Cortex of kidney (tissue), 1 donor: ENCODE data around the gene ASPHD2.

Experiments
- DNase-seq: peaks from one replicate; lab custom pipeline; 2025; lab: John Stamatoyannopoulos, UW

The ASPHD2 gene

DNA sequence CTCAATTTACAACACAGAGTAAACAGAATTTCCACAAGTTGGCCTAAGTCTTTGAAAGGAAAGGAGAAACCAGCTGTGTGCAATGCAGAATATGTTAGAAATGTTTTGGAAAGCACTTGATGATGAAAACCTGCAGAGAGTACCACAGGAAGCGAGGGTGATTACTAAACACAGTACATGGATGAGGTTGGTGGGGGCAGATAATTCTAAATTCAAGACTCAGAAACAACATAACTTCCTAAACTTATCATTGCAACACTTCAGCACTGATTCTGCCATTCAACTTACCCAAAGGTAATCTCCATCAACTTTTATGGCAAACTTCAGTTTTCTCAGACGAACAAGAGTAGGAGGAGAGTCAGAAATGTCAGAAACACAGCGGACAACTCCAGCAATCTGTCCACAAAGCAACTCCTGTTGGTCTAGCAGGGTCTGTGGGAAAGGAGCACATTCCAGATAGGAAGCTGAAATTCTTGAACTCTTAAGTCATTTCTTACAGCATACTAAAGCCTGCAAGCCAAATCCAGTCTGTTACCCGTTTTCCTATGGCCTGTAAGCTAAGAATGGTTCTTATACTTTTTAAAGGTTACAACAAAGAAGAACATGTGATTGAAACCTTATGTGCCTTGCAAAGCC, 47.8 kb downstream of the ASPHD2 start:
- no peak for DNase-seq

DNA sequence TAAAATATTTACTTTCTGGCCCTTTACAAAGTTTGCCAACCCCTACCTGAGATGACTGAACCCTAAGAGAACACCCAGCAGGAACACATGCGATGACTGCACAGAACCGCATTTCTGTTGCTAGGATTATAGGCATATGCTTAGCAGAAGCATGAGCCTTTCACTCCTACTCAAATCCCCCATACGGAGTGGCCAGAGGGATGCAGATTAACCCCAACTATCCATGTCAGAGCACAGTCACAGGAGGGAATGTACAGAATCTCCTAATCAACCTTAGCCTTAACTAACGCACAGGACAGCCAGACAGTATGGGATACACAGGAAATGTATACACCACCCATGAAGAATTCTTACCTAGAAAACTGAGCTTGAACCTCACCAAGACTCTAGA, 48.3 kb downstream of the ASPHD2 start:
- no peak for DNase-seq

DNA sequence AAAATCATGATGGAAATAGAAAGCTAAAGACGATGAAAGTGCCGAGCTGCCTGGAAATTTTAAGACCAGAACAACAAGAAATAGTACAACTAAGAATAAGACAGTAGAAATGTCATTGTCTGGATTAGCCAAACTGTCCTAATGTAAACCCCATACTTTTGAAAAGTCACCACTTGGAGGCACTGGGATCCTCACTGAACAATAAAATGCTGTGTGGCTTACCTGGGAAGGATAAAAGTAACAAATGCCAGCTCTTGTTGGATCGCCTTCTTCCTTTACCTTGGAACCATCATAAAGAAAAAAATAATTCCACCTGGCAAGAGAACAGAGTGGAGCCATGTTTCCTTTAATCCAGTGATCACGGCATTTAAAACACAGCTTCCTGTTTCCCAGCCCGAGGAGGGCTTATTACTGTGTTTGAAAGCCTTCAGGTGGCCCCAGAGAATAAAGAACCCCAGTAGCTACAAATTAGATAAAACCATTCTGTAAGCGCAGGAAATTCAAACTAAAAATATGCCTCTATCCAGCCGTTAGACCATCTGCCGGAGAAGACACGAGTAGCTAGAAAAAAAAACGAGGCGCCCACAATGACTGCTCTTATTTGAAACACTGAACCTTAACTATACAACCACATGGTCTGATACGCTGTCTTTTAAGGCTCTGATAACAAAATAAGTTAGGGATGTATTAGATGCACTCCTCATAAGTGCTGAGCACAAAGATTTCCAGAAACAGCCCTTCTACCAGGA, 50.2 kb downstream of the ASPHD2 start:
- DNase-seq, result no peak

DNA sequence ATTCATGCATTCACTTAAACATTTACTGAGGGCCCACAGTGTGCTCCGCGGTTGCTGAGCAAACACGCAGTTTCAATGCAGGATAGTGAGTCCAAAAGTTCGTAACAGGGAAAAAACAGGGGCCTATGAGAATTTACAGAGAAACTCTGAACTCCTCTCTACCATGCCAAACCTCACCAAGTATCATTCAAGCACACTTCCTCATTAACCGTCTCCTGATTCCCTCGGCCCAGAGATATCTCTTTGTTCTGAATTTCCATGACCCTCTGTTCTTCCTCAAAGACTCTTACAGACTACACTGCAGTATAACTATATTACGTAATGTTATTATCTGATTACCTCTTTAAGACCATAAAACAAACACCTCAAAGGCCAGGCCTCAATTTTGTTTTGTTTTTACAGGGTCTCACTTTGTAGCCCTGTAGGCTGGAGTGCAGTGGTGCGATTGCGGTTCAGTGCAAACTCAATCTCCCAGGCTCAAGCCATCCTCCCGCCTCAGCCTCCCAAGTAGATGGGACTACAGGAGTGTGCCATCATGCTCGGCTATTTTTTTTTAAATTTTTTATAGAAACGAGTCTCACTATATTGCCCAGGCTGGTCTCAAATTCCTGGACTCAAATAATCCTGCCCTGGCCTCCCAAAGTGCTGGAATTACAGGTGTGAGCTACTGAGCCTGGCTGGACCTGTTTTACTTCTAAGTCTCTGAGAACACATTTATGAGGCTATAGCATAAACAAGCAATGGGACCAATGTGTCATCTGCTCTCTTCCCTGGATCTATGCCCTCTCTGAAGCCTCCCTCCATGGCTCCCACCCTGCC, 50.9 kb downstream of the ASPHD2 start:
- DNase-seq, result no peak

DNA sequence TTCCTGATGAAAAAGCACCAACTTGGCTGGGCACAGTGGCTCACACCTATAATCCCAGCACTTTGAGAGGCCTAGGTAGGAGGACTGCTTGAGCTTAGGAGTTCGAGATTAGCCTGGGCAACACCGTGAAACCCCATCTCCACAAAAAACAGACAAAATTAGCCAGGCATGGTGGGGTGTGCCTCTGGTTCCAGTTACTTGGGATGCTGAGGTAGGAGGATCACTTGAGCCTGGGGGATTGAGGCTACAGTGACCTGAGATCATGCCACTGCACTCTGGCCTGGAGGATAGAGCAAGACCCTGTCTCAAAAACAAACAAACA, 51.5 kb downstream of the ASPHD2 start:
- DNase-seq, result no peak

DNA sequence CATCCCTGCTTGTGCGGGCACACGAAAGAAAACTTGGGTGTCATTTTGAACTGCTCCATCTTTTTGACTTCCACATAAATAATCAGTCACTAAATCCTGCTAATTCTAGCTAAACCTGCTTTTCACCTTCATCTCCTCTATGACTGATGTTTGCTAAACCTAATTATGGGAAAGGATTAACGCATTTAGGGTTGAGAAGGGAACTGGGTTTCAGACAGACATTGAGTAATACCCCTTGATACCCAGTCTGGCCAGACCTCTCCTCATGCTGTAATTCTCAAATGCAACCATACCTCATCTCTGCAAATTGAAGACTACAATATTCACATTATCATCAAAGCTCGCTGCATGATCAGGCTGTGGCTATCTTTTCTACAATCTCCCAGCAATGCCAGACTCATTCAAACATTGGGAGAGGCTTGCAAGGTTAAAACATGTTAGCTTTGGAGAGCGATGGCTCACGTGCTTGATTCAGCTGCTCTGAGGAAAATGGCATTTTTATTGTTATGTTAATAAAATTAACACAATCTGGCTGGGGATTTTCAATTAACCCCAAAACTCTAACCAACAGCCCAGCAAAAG, 52.1 kb downstream of the ASPHD2 start:
- no peak for DNase-seq

DNA sequence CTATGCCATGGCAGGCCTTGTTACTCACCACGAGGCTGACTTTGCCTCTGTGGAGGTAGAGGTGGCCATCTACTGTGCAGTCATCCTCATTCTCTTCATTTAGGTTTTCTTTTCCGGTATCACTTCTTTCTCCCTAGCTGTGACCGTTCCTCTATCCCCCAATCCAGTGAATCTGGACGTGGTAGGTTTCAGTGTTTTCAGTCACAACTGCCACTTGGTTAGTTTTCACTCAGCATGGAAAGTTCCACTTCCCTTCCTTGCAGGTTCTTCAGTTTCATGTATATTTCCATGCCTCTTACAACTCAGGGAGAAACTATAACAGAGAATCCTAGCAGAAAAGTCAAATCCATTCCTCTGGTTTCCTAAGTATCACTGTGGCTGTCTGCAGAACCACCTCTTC, 52.6 kb downstream of the ASPHD2 start:
- no peak for DNase-seq

DNA sequence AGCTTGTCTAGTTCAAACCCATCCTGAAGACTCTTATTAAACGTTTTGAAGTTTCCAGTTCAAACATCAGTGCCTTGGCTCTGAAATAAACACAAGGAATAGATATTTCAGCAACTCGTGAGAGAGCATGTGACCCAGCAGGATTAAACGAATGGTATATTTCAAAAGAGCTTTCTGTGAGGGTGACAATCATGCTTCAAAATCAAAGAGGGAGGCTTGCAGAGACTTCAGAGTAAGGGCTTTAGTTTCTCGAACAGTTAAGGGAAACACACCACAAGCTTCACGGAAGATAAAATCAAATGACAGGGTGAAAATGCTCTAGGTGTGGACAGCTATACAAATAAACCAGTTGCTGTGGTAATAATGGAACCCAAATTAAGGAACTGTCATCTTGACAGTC, 53.1 kb downstream of the ASPHD2 start:
- no peak for DNase-seq

DNA sequence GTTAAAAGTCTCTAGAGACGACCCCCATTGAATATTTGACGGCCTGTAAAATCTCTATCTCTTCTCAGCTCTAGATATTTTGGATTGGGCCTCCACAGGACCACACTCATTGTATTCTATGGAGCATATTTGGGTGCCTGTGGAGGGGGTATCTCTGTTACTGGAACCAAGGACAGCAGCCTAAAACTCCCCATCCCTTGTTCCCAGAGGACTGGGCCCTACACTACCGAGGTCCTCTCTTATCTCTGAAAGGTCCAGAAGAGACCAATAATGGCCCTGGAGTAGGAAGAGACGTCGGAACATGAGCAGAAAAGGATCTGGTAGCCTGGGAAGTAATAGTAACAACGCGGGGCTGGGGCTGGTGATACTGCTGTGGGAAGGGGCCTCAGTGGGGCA, 54.0 kb downstream of the ASPHD2 start:
- no peak for DNase-seq

DNA sequence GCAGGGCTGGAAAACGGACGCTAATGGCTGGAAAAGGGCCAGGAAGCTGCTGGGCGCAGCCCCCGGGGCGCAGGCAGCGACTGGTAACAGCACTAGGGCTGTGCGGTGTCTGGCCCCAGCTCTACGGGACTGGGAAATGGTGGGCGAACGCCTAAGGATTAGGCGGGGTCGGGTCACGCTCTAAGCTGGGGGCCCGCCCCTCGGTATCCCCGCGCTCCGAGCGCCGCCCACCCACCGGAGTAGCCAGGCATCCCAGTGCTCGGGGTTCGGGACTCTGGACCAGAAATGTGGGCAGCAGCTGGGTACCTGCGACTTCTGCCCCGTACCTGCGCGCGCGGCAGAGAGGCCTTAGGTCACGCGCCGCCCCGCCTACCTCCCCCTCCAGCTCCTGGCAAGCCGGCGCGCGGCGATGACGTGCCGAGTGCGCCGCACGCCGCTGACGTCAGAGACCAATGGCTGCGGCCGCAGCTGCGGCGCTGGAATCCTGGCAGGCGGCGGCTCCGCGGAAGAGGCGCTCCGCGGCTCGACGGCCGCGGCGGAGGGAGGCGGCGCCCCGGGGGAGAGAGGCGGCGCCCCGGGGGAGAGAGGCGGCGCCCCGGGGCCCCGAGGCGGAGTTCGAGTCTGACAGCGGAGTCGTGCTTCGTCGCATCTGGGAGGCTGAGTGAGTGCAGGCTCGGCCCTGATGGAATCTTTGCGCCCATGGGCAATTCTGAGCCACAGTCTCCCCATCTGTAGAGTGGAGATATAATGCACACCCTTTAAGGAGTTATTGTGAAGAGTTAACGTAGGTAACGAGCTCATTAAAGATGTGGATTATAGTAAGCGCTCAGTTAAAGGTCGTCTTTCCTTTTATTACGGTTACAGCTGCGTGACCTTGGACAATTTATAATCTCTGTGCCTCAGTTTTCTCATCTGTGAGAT, 54.6 kb downstream of the ASPHD2 start, which contains the start of the genes HPS4 and SRRD:
Gene HPS4, minus strand, starts transcription at position 345 of the 921 bp plus-strand sequence. CDS start 2,021 bp downstream, outside the sequence.
Gene SRRD, plus strand, starts transcription at position 439 of the 921 bp plus-strand sequence. Its CDS starts 14 bp downstream, at position 453.
- no peak for DNase-seq

DNA sequence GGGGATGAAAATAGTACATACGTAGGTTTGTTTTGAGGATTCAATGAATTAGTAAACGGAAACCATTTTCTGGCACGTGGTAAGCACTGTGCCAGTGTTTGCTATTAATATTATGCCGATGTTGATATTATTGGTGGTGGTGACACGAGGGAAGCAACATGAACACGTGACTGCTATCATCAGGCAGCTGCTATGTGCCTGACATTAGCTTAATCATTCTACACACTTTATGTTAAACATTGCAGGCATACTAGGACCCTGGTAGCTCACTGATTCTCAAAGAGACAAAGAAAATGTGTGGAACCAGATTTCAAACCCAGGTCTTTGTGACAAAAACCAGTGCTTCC, 55.3 kb downstream of the ASPHD2 start:
- no peak for DNase-seq

DNA sequence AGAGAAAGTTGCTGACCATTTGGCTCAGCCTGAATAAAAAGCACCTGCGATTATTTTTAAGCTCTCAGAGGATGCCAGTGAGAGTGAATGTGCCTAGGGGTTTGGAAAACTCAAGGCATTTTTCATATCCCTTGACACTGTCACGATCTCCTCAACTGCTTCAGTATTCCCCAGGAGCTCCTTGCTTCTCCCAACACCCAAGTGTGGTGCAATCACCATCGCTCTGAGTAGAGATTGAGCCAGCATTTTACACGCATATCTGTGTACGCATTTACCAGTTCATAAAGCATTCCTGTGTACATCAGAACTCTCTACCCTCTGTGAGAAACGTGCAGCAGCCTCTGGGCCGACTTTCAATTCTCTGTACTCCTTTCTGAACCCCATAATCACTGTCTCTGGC, 56.0 kb downstream of the ASPHD2 start:
- no peak for DNase-seq

DNA sequence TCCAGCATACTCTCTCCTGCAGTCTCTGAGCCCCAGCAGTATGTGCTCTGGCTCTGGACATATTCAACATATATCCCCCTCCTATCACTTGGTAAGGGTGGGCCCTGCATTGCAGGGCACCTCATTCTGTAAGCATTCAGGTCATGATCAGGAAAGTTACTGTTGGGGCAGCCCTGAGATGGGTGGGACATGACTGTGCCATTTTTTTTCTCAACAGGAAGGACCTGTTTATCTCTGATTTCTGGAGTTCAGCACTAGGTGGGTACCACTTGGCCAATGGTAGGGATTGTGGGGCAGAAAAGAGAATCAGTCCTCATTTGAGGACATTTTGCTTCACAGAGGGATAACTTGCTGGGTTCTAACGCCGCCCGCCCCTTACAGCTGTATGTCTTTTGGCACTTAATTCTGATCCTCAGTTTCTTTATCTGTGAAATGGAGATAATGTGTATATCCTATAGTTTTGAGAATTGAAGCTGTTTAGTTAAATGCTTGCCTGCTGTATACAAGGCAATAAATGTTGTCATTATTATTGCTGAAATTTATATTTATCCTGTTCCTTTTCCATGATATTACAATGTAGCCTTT, 56.8 kb downstream of the ASPHD2 start:
- no peak for DNase-seq

DNA sequence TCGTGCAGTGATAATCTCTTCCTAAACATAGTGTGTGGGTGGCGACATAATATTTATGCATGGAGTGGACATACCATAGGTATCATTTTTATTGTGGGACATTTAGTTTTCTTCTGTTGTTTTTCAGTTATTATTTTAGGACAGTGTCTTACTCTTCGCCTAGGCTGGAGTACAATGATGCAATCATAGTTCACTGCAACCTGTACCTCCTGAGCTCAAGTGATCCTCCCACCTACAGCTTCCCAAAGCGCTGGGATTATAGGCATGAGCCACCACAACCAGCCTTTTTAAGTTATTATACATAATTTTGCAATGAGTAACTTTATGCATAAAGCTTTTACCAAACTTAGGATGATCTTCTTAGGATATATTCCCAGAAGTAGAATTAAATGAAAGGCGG, 57.3 kb downstream of the ASPHD2 start:
- no peak for DNase-seq

DNA sequence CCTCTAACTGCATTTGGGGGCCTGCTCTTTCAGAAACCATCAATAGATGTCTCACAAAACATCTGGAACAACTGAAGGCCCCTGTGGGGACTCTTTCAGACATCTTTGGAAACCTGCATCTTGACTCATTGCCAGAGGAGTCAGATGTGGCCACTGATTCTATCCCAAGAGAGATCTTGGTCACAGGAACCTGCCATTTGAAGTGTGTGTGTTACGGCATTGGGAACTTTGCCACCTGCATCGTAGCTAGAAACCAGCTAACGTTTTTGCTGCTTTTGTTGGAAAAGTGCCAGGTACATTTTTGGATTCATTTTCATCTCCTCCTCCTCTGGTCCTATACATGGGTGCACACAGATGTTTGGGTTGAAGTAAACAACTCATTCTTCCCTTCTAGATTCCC, 58.9 kb downstream of the ASPHD2 start:
- DNase-seq, result no peak

DNA sequence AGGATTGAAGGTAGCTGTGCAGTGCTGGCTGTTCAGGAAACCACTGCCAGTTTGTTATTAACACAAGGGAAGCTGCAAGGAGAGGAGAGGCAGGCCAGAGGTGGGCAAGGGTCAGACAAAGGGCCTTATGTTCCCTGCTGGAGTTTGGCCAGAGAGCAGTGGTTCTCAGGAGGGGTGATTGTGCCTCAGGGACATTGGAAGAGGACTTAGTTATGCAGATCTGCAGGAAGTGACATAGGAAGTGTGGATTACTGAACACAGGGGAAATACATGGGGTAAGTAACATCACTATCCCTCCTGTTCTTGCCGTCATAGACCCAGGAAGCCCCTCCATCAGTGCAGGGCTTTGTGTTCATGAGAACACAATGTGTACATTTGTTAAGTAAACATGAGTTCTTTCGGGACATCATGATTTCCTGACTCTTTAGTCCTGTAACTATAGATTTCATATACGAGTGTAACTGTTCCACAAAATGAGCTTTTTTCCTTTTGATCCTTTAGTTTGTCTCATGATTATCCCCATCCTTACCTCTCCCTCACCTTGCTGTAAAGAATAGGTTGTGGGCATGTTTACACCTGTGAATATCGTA, 60.5 kb downstream of the ASPHD2 start:
- DNase-seq, result no peak

DNA sequence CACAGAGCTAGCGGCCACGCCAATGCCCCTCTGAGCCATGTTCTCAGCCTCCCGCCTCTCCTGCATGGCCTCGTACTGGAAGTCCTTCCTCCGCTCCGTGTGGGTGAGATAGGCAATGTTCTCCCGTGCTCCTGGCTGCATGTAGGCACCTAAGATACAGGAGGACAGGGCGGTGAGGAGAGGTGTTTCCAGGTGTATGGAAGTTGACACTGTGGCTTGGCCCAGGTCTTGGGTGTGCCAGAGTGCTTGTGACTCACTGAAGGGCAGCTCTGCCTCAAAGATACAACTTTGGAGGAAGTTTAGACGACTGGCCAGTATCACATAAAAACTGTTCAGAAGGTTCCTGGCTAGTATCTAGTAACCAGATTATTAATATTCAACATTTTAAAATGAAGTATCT, 63.2 kb downstream of the ASPHD2 start:
- DNase-seq, result no peak

DNA sequence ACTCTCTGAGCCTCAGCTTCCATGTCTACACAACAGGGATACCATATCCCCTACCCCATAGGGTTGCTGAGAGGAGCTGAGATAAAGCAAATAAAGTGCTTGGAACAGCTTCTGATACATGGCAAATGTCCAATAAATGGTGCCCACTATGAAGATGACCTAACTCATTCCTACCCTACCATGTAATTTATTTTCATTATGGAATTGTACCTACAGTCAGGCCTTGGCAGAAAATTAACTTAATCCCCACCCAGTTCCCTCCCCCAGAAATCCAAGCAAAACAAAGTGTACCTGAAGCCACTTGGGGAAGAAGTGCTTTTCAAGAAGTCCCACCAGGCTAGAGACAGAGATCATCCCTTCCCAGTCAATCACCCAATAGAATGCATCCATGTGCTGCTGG, 65.4 kb downstream of the ASPHD2 start:
- no peak for DNase-seq
